DOHH2 (cell line): ENCODE measurements around the gene MISP.

Experiments used
- H3F3A ChIP-seq: fragments of 200-600 bp; sonication (generic), shearing (Covaris generic); 2 replicates; pipeline ENCODE4 v1.6.0; 2016; ENCODE audit warnings: antibody characterized with exemption, mild to moderate bottlenecking; ENCODE audit not compliant: control insufficient read depth, insufficient read depth
- H3K27ac ChIP-seq: fragments of 200-600 bp; sonication (generic); 2 replicates; pipeline ENCODE4 v1.5.1; 2014; ENCODE audit warnings: low read depth, mild to moderate bottlenecking, low read length, moderate library complexity
- H3K27me3 ChIP-seq: fragments of 200-600 bp; sonication (generic); 2 replicates; pipeline ENCODE4 v1.6.1; 2014; ENCODE audit warnings: mild to moderate bottlenecking, low read length, mixed read lengths; ENCODE audit not compliant: control insufficient read depth
- H3K36me3 ChIP-seq: fragments of 200-600 bp; sonication (generic); 2 replicates; pipeline ENCODE4 v1.6.1; 2014; ENCODE audit warnings: mild to moderate bottlenecking, low read length, moderate library complexity, mixed read lengths; ENCODE audit not compliant: control insufficient read depth
- H3K4me1 ChIP-seq: fragments of 200-600 bp; sonication (generic); 2 replicates; pipeline ENCODE4 v1.6.1; 2014; ENCODE audit warnings: mild to moderate bottlenecking, low read length, mixed read lengths; ENCODE audit not compliant: control insufficient read depth
- H3K4me2 ChIP-seq: fragments of 200-600 bp; sonication (generic); 2 replicates; pipeline ENCODE4 v1.6.0; 2014; ENCODE audit warnings: mild to moderate bottlenecking, low read length, moderate library complexity
- H3K4me3 ChIP-seq: fragments of 200-600 bp; sonication (generic); 2 replicates; pipeline ENCODE4 v1.5.1; 2014; ENCODE audit warnings: mild to moderate bottlenecking, low read length, mixed read lengths
- H3K79me2 ChIP-seq: fragments of 200-600 bp; sonication (generic); 2 replicates; pipeline ENCODE4 v1.6.1; 2014; ENCODE audit warnings: mild to moderate bottlenecking, low read length, mixed read lengths; ENCODE audit not compliant: control insufficient read depth
- H3K9me2 ChIP-seq: fragments of 200-600 bp; sonication (generic); replicated peaks from 2 replicates; pipeline ENCODE4 v1.6.1; 2014; ENCODE audit warnings: mild to moderate bottlenecking, low read length, mixed read lengths; ENCODE audit not compliant: control insufficient read depth
- H3K9me3 ChIP-seq: fragments of 200-600 bp; sonication (generic); 2 replicates; pipeline ENCODE4 v1.6.1; 2014; ENCODE audit warnings: antibody characterized with exemption, low read length, mixed read lengths; ENCODE audit not compliant: control insufficient read depth, insufficient read depth
- H4K20me1 ChIP-seq: fragments of 200-600 bp; sonication (generic); 2 replicates; pipeline ENCODE4 v1.6.0; 2014; ENCODE audit warnings: low read depth, mild to moderate bottlenecking, antibody characterized with exemption, low read length, moderate library complexity; ENCODE audit not compliant: control insufficient read depth, insufficient read depth
- EZH2phosphoT487 ChIP-seq: fragments of 200-600 bp; sonication (generic); IDR thresholded peaks from 2 replicates; pipeline ENCODE4 v1.6.1; 2017; ENCODE audit warnings: borderline replicate concordance, mild to moderate bottlenecking, antibody characterized with exemption, low read length, moderate library complexity, mixed read lengths
- TF ChIP-seq, protein P1 (sequence below): fragments of 200-600 bp; sonication (generic); IDR thresholded peaks from one replicate; pipeline ENCODE4 v1.5.1; 2014; ENCODE audit warnings: antibody characterized with exemption, mild to moderate bottlenecking, low read depth, low read length; ENCODE audit not compliant: poor library complexity, severe bottlenecking

The MISP gene

GRCh38 chr19:711254-711653 lies 39.7 kb upstream of the MISP start:
- Histone ChIP-seq H3K4me1 (no peaks in the 10 kb centered on the region), H3K79me2 (no peaks in the 10 kb centered on the region), H3K9me2 (no peaks in the 10 kb centered on the region), H3F3A (no peaks in the 10 kb centered on the region), H3K9me3 (no peaks in the 10 kb centered on the region), H3K4me2 (no peak overlapping the region), H3K27me3 (0 out of 2 replicates have a peak, but pooled peaks cover 4% of the 10 kb centered on the region), H4K20me1 (no peaks in the 10 kb centered on the region), H3K27ac (no peak overlapping the region), H3K36me3 (no peaks in the 10 kb centered on the region), H3K4me3 (no peak overlapping the region)
- TF ChIP-seq, protein P1, sequence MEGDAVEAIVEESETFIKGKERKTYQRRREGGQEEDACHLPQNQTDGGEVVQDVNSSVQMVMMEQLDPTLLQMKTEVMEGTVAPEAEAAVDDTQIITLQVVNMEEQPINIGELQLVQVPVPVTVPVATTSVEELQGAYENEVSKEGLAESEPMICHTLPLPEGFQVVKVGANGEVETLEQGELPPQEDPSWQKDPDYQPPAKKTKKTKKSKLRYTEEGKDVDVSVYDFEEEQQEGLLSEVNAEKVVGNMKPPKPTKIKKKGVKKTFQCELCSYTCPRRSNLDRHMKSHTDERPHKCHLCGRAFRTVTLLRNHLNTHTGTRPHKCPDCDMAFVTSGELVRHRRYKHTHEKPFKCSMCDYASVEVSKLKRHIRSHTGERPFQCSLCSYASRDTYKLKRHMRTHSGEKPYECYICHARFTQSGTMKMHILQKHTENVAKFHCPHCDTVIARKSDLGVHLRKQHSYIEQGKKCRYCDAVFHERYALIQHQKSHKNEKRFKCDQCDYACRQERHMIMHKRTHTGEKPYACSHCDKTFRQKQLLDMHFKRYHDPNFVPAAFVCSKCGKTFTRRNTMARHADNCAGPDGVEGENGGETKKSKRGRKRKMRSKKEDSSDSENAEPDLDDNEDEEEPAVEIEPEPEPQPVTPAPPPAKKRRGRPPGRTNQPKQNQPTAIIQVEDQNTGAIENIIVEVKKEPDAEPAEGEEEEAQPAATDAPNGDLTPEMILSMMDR = no peak

DNA sequence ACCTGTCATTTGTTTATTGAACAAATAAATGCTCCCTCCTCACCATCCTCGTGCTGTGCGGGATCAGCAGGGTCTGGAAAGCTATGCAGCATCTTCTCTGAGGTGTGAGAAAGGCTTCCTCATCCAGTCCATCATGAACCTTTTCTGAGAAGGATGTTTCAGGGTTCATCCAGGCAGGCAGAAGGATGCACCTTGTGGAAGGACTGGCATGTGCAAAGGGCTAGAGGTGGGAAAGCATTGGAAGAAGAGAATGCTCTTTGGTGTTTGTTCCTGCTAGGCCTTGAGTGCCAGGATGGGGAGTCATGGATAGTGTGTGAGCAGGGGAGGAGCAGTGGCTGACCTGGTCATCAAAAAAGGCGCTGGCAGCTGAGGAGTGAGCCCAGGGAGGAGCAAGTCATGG lies 35.6 kb upstream of the MISP start:
- Histone ChIP-seq H3K4me1 (no peaks in the 10 kb centered on the region), H3K27me3 (0 out of 2 replicates have a peak, but pooled peaks cover 4% of the 10 kb centered on the region), H3K79me2 (no peaks in the 10 kb centered on the region), H3K4me2 (no peak overlapping the region), H3K9me2 (no peaks in the 10 kb centered on the region), H3K27ac (no peak overlapping the region), H4K20me1 (no peaks in the 10 kb centered on the region), H3K36me3 (no peaks in the 10 kb centered on the region), H3F3A (no peaks in the 10 kb centered on the region), H3K4me3 (no peak overlapping the region), H3K9me3 (no peaks in the 10 kb centered on the region)
- TF ChIP-seq EZH2phosphoT487 = no peak
- TF ChIP-seq, protein P1 = no peak

DNA sequence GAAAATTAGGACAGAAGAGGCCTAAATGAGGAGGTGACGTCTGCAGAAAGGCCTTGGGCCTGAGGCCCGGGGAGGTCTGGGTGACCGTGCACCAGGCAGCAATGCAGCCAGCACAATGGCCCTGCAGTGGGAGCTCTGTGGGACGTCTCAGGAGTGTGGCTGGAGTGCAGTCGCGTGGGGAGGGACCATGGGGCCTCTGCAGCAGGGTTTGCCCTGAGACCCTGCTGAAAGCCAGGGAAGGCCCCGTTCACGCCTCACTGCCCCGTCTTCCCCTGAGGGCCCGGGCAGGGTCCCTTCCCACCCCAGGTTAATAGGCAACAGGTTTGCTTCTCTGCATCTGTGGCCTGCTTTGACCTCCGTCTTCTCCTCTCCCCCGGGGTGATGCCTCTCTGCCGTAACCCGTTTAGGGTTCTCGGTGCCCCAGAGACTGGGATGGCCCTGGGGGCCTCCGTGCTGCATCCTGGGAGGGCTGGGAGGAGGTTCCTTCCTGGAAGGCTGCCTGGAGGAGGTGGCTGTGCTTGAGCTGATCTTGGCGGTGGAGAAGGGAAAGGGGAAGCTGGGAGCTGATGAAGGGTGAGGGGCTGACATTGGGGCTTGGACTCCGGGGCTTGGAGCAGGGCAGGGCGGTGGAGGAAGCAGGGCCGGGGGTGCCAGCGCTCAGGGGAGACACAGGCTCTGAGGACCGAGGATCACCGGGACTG lies 32.5 kb upstream of the MISP start:
- no peak for TF ChIP-seq EZH2phosphoT487
- TF ChIP-seq, protein P1 = no peak
- Histone ChIP-seq H3K4me3 (no peak overlapping the region), H3F3A (no peaks in the 10 kb centered on the region), H3K4me2 (no peak overlapping the region), H4K20me1 (no peaks in the 10 kb centered on the region), H3K9me2 (no peaks in the 10 kb centered on the region), H3K27ac (no peak overlapping the region), H3K4me1 (peaks cover 12% of the 10 kb centered on the region), H3K36me3 (no peaks in the 10 kb centered on the region), H3K9me3 (no peaks in the 10 kb centered on the region), H3K79me2 (no peaks in the 10 kb centered on the region), H3K27me3 (peaks cover 5% of the 10 kb centered on the region)
